Activated CD4-positive, alpha-beta T cell treated with anti-CD3 and anti-CD28 coated beads, Interleukin-2, amount 50 U/mL, for 1 hour (primary cell): ENCODE measurements around the gene LIM2.

Experiments used
- DNase-seq: peaks from one replicate; pipeline ENCODE4 v3.0.0-alpha.2; 2020

Gene LIM2

GRCh38 chr19:51338563-51339312, 49.0 kb downstream of the LIM2 start:
- peak; percentile 82 for DNase-seq

DNA sequence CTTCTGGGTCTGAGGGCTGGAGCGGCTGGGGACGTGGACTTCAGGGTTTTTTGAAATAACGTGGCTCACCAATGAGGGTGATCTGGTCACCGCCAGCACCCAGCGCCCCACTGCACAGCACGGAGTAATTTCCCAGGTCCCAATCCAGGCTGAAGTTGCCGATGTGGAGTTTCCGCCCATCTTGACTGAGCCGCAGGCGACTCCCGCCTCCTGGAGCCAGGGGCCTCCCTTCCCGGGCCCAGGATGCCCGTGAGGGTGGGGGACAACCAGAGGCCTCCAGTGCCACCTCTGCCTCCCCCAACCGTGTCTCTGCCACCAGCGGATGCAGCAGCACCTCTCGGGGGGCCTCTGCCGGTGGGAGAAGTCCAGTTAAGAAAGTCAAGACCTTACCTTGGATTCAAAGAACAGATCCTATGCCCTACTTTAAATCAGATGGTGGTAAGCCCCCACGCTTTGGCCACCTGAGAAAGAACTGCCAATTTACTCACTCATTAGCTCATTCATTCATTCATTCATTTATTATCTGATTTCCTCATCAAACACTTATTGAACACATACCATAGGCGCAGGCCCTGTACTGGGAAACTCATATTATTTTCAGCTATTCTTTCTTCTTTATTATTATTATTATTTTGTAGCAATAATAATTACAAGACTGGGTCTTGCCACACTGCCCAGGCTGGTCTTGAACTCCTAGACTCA, 49.8 kb downstream of the LIM2 start:
- DNase-seq: no peak

DNA sequence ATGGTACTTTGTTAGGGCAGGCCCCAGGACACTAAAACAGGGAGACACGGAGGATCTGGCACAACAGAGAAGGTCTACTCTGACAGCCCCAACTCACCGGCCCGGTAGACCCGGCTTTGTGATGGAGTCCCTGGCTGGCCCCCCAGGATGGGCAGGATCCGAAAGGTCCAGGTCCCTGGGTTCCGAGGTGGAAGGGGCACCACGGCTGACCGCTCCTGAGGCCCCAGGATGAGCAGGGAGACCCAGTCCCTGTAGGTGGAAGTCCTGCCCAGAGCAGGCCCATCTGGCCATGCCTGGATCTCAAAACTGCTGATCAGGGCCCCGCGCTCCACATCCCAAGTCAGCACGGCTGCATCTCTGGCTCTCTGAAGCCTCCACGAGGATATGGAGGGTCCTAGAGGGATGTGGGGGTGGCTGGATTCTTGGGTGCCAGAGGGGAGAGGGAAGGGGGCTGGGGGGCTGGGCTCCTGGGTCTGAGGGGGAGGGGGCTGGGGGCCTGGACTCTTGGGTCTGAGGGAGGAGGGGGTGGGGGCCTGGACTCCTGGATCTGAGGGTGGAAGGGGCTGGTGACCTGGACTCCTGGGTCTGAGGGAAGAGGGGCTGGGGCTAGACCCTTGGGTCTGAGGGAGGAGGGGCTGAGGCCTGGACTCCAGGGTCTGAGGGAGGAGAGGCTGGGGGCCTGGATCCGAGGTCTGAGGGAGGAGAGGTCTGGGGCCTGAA, 50.5 kb downstream of the LIM2 start:
- DNase-seq: no peak

- no peak for DNase-seq
Observed at GRCh38 chr19:51333836-51334460, 53.8 kb downstream of the LIM2 start.

DNA sequence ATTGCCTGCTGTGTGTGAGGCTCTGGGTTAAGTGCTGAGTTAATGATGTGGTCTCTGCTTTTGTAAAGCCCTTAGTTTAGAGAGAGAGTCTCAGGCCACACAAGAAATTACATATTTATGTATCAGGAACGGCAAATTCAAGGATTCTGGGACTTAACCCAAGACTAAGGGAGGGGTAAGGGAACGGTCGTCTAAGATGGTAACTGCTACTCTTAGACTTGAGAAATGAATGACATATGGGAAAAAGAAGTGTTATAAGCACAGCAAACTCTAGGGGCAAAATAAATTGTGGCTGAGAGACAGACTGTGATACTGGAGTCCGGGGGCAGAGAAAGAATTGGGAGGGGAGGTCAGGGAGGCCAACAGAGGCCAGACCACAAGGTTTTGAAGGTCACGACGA, 56.1 kb downstream of the LIM2 start:
- DNase-seq: no peak

GRCh38 chr19:51331193-51331592, 56.6 kb downstream of the LIM2 start:
- no peak for DNase-seq

DNA sequence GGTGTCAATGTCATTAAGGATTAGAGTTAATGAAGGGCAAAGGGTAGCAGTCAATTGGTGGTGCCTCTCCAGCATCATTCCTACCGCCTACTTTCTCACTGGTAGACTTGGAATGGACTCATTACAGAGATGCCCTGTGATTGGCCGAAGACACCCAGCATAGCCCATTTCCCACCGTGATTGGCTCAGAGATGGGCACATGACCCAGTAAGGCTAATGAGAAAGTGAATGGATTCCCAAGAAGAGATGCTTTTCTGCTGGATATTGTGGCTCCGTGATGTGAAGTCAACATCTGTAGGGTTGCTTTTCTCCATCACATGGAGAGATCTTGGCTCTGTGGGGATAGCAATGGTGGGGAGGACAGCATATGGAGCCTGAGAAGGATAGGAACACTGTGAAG, 57.4 kb downstream of the LIM2 start:
- DNase-seq: no peak
